Neural progenitor cell (in vitro differentiated cells): ENCODE data around the gene SEL1L2. TPM values are rescaled to one million over a fixed set of nuclear protein-coding genes. Genes with fewer than 3 reads are reported as not detected.

ENCODE experiments used
- DNase-seq: peaks from one replicate; pipeline ENCODE4 v3.0.0-alpha.2; 2016; ENCODE audit warnings: low spot score
- H2AFZ ChIP-seq: fragments of 200-600 bp; sonication (generic); replicated peaks from 2 replicates; pipeline ENCODE4 v1.6.1; 2016; ENCODE audit warnings: antibody characterized with exemption
- H3F3A ChIP-seq: fragments of 200-600 bp; sonication (generic); 2 replicates; pipeline ENCODE4 v1.6.1; 2016; ENCODE audit warnings: antibody characterized with exemption, low read depth
- H3K27ac ChIP-seq: fragments of 200-600 bp; sonication (generic); 2 replicates; pipeline ENCODE4 v1.5.1; 2016; ENCODE audit warnings: mild to moderate bottlenecking
- H3K27me3 ChIP-seq: fragments of 200-600 bp; sonication (generic); 2 replicates; pipeline ENCODE4 v1.6.1; 2016; ENCODE audit warnings: mild to moderate bottlenecking, moderate library complexity
- H3K36me3 ChIP-seq: fragments of 200-600 bp; sonication (generic); 2 replicates; pipeline ENCODE4 v1.5.1; 2016
- H3K4me1 ChIP-seq: fragments of 200-600 bp; sonication (generic); 2 replicates; pipeline ENCODE4 v1.6.1; 2016; ENCODE audit warnings: mixed run types
- H3K4me2 ChIP-seq: fragments of 200-600 bp; sonication (generic); 2 replicates; pipeline ENCODE4 v1.6.1; 2016
- H3K4me3 ChIP-seq: fragments of 200-600 bp; sonication (generic); 2 replicates; pipeline ENCODE4 v1.5.1; 2016
- H3K79me2 ChIP-seq: fragments of 200-600 bp; sonication (generic); 2 replicates; pipeline ENCODE4 v1.6.1; 2016; ENCODE audit warnings: low read depth
- H3K9ac ChIP-seq: fragments of 200-600 bp; sonication (generic); 2 replicates; pipeline ENCODE4 v1.6.1; 2016
- H3K9me3 ChIP-seq: fragments of 200-600 bp; sonication (generic); 2 replicates; pipeline ENCODE4 v1.5.1; 2016; ENCODE audit warnings: low read depth
- H4K20me1 ChIP-seq: fragments of 200-600 bp; sonication (generic); 2 replicates; pipeline ENCODE4 v1.6.1; 2016; ENCODE audit warnings: low read depth
- H3K27ac Mint-ChIP-seq: 3 replicates; pipeline ENCODE4 v1.8.0; 2021; ENCODE audit warnings: mixed read lengths
- H3K27me3 Mint-ChIP-seq: 2 replicates; pipeline ENCODE4 v1.8.0; 2022; ENCODE audit warnings: low read depth, mild to moderate bottlenecking, inconsistent platforms, moderate library complexity, mixed read lengths; ENCODE audit not compliant: insufficient read depth
- H3K36me3 Mint-ChIP-seq: 3 replicates; pipeline ENCODE4 v1.8.0; 2021; ENCODE audit warnings: mixed read lengths
- H3K4me1 Mint-ChIP-seq: 3 replicates; pipeline ENCODE4 v1.8.0; 2021; ENCODE audit warnings: mixed read lengths
- H3K4me3 Mint-ChIP-seq: 3 replicates; pipeline ENCODE4 v1.8.0; 2021; ENCODE audit warnings: mild to moderate bottlenecking, moderate library complexity, mixed read lengths
- H3K9me3 Mint-ChIP-seq: 3 replicates; pipeline ENCODE4 v1.8.0; 2020; ENCODE audit warnings: mixed read lengths
- CTCF ChIP-seq: fragments of 200-600 bp; sonication (generic); IDR thresholded peaks from 2 replicates; pipeline ENCODE4 v1.5.1; 2017; ENCODE audit warnings: antibody characterized with exemption, mild to moderate bottlenecking
- EZH2 ChIP-seq: fragments of 200-600 bp; sonication (generic); IDR thresholded peaks from 2 replicates; pipeline ENCODE4 v1.6.1; 2017; ENCODE audit warnings: antibody characterized with exemption, mild to moderate bottlenecking, moderate library complexity
- EZH2phosphoT487 ChIP-seq: fragments of 200-600 bp; sonication (generic); IDR thresholded peaks from 2 replicates; pipeline ENCODE4 v1.6.1; 2017; ENCODE audit warnings: antibody characterized with exemption
- total RNA-seq: library from RNA; depleted of rRNA; stranded (reverse); fragments of >200 nt; gene quantifications from 2 replicates; pipeline ENCODE4 v1.2.3, GENCODE V29; 2015; ENCODE audit warnings: low replicate concordance

SEL1L2 gene
- total RNA-seq, 1 donor from 2014 or later: 0.77 TPM

DNA sequence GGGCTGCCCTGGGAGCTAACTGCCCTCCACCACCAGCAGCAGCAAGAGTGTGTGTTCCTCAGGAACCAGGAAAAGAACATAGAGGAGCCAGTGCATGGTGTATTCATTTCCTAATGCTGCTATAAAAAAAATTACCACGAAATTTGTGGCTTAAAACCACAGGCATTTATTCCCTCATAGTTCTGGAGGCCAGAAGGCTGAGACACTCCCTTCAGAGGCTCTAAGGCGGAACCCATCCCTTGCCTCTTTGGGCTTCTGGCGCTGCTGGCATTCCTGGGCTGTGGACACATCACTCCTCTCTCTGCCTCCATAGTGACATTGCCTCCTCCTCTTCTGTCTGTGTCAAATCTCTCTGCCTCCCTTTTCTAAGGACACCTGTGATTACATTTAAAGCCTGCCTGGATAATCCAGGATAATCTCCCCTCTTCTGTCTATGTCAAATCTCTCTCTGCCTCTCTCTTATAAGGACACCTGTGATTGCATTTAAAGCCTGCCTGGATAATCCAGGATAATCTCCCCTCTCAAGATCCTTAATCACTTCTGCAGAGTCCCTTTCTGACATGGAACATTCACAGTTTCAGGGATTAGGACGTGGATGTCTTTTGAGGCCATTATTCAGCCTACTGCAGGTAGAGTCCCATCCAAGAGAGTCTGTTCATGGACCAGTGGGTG is 150.9 kb downstream of the SEL1L2 start:
- no peaks in the 10 kb centered on the region for H4K20me1 ChIP-seq
- TF ChIP-seq CTCF (no peak), EZH2phosphoT487 (peak; percentile 84)
- Mint-ChIP-seq H3K9me3 (no peaks in the 10 kb centered on the region), H3K36me3 (no peaks in the 10 kb centered on the region), H3K4me1 (peaks cover 4% of the 10 kb centered on the region), H3K27ac (no peak overlapping the region), H3K4me3 (no peak overlapping the region), H3K27me3 (peaks cover 4% of the 10 kb centered on the region)
- H3K9me3 ChIP-seq: no peaks in the 10 kb centered on the region
- peaks cover 18% of the 10 kb centered on the region for H3F3A ChIP-seq
- no peak overlapping the region for H3K4me3 ChIP-seq
- no peak overlapping the region for H2AFZ ChIP-seq
- no peaks in the 10 kb centered on the region for H3K27me3 ChIP-seq
- H3K79me2 ChIP-seq: no peaks in the 10 kb centered on the region
- H3K36me3 ChIP-seq: no peaks in the 10 kb centered on the region
- DNase-seq: peak; percentile 58
- H3K27ac ChIP-seq: peak overlapping the region; percentile 57
- H3K4me1 ChIP-seq: peaks cover 20% of the 10 kb centered on the region
- H3K9ac ChIP-seq: no peak overlapping the region
- peak overlapping the region; percentile 30 for H3K4me2 ChIP-seq

GRCh38 chr20:13838664-13839063 is 151.8 kb downstream of the SEL1L2 start:
- H3K79me2 ChIP-seq: no peaks in the 10 kb centered on the region
- H3K27ac ChIP-seq: no peak overlapping the region
- no peaks in the 10 kb centered on the region for H3K9me3 ChIP-seq
- TF ChIP-seq EZH2 (no peak), EZH2phosphoT487 (no peak), CTCF (no peak)
- peaks cover 4% of the 10 kb centered on the region for H3K4me1 Mint-ChIP-seq
- no peak overlapping the region for H3K4me2 ChIP-seq
- H3F3A ChIP-seq: peaks cover 18% of the 10 kb centered on the region
- H3K27me3 ChIP-seq: no peaks in the 10 kb centered on the region
- H3K9ac ChIP-seq: no peak overlapping the region
- H2AFZ ChIP-seq: no peak overlapping the region
- no peaks in the 10 kb centered on the region for H3K9me3 Mint-ChIP-seq
- no peak for DNase-seq
- H3K4me3 ChIP-seq: no peak overlapping the region
- H3K36me3 ChIP-seq: no peaks in the 10 kb centered on the region
- peaks cover 20% of the 10 kb centered on the region for H3K4me1 ChIP-seq
- no peaks in the 10 kb centered on the region for H4K20me1 ChIP-seq
- no peak overlapping the region for H3K4me3 Mint-ChIP-seq
- H3K27ac Mint-ChIP-seq: no peak overlapping the region
- H3K36me3 Mint-ChIP-seq: no peaks in the 10 kb centered on the region
- peaks cover 4% of the 10 kb centered on the region for H3K27me3 Mint-ChIP-seq

DNA sequence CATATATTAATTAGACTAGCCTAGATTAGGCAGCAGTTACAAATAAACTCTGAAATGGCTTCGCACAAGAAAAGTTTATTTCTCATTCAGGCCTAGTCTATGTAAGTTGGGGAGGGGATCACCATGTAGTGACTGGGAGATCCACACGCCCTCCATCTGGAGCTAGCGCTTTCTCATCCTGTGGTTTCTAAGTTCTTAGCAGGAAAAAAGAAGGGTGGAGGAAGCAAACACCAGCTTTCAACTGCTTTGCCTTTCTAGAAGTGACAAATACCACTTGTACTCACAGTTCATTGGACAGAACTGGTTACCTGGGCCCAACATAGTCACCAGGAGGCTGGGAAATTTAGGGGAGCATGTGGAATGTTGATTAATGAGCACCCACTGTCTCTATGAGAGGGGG is 158.9 kb downstream of the SEL1L2 start:
- no peak overlapping the region for H3K27ac ChIP-seq
- DNase-seq: no peak
- H3K27me3 ChIP-seq: no peaks in the 10 kb centered on the region
- no peaks in the 10 kb centered on the region for H3F3A ChIP-seq
- H3K4me1 Mint-ChIP-seq: no peaks in the 10 kb centered on the region
- H3K4me1 ChIP-seq: no peaks in the 10 kb centered on the region
- H4K20me1 ChIP-seq: no peaks in the 10 kb centered on the region
- no peak overlapping the region for H3K27ac Mint-ChIP-seq
- H2AFZ ChIP-seq: no peak overlapping the region
- no peak overlapping the region for H3K4me3 ChIP-seq
- no peak overlapping the region for H3K4me2 ChIP-seq
- no peak for TF ChIP-seq EZH2
- H3K4me3 Mint-ChIP-seq: no peak overlapping the region
- no peaks in the 10 kb centered on the region for H3K79me2 ChIP-seq
- H3K27me3 Mint-ChIP-seq: no peaks in the 10 kb centered on the region
- peaks cover 3% of the 10 kb centered on the region for H3K9me3 Mint-ChIP-seq
- H3K9ac ChIP-seq: no peak overlapping the region
- no peaks in the 10 kb centered on the region for H3K36me3 Mint-ChIP-seq
- H3K36me3 ChIP-seq: no peaks in the 10 kb centered on the region
- peaks cover 4% of the 10 kb centered on the region for H3K9me3 ChIP-seq

DNA sequence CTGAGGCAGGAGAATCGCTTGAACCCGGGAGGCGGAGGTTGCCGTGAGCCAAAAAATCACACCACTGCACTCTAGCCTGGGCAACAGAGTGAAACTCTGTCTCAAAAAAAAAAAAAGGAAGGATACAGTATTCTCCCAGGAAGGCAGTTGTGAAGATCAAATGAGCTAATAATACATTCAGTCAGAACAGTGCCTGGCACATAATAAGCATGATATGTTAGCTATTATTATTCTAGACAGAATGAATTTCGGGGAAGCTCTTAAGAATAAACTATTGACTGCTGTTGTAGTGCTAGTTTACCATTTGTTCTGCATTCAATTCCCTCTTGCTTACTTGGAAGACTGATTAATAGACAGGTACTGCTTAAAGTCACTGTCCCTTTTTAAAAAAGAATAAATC is 164.9 kb downstream of the SEL1L2 start:
- Histone ChIP-seq H3F3A (no peaks in the 10 kb centered on the region), H4K20me1 (no peaks in the 10 kb centered on the region), H2AFZ (no peak overlapping the region), H3K27ac (no peak overlapping the region), H3K27me3 (no peaks in the 10 kb centered on the region), H3K9ac (no peak overlapping the region), H3K79me2 (no peaks in the 10 kb centered on the region), H3K4me1 (no peaks in the 10 kb centered on the region), H3K4me3 (no peak overlapping the region), H3K36me3 (no peaks in the 10 kb centered on the region), H3K4me2 (no peak overlapping the region), H3K9me3 (no peaks in the 10 kb centered on the region)
- H3K27ac Mint-ChIP-seq: no peak overlapping the region
- H3K9me3 Mint-ChIP-seq: no peaks in the 10 kb centered on the region
- peaks cover 2% of the 10 kb centered on the region for H3K27me3 Mint-ChIP-seq
- no peak overlapping the region for H3K4me3 Mint-ChIP-seq
- no peaks in the 10 kb centered on the region for H3K36me3 Mint-ChIP-seq
- TF ChIP-seq EZH2: no peak
- no peak for TF ChIP-seq CTCF
- DNase-seq: no peak
- H3K4me1 Mint-ChIP-seq: no peaks in the 10 kb centered on the region
